Neural cell (in vitro differentiated cells): ENCODE measurements around the gene UROC1.

Experiments used
- CTCF ChIP-seq: fragments of 450-650 bp; IDR thresholded peaks from 2 replicates; pipeline ENCODE4 v1.5.1; 2014; ENCODE audit warnings: antibody characterized with exemption, mild to moderate bottlenecking, moderate library complexity; ENCODE audit not compliant: poor library complexity, severe bottlenecking
- EZH2 ChIP-seq: fragments of 200-600, 300-800 bp; shearing (Covaris generic), sonication (generic); IDR thresholded peaks from 2 replicates; pipeline ENCODE4 v1.6.1; 2014; ENCODE audit warnings: antibody characterized with exemption, low read length, borderline replicate concordance, mild to moderate bottlenecking; ENCODE audit not compliant: insufficient read depth, poor library complexity, severe bottlenecking
- RAD21 ChIP-seq: fragments of 450-650 bp; conservative IDR thresholded peaks from 2 replicates; pipeline ENCODE4 v1.6.1; 2014; ENCODE audit warnings: antibody characterized with exemption, mild to moderate bottlenecking, moderate library complexity

DNA sequence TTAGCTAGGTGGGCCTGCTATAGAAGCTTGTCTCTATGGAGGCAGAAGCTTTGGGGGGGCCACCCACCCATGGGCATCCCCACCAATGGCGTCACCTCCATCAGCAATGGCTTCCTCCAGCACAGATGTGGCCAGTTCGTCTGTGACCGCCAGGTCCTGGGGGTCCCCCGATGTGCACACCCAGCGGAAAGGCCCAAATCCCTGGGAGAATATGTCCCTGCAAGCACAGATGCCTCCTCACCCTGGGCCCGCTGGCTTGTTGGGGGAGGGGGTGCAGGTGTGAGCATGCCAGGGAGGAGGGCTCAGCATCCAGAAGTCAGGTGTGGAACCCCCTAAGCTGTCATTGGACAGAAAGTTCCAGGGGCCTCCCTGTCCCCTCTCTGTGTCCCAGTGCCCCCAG lies 19.6 kb downstream of the UROC1 start:
- TF ChIP-seq EZH2 = no peak
- TF ChIP-seq CTCF = no peak
- TF ChIP-seq RAD21 = no peak
